DMS153 treated with DMSO at 0.1 percent for 48 hours (cell line): ENCODE results near the gene MPZ.
"Not testable (repeated sequence)": the region's sequence is repeated elsewhere in the genome, so short reads cannot be mapped to it uniquely, and the experiment has no call there.

Experiments
- DNase-seq: peaks from one replicate; lab custom pipeline; 2025; ENCODE audit not compliant: unreplicated experiment; lab: John Stamatoyannopoulos, UW

MPZ gene

DNA sequence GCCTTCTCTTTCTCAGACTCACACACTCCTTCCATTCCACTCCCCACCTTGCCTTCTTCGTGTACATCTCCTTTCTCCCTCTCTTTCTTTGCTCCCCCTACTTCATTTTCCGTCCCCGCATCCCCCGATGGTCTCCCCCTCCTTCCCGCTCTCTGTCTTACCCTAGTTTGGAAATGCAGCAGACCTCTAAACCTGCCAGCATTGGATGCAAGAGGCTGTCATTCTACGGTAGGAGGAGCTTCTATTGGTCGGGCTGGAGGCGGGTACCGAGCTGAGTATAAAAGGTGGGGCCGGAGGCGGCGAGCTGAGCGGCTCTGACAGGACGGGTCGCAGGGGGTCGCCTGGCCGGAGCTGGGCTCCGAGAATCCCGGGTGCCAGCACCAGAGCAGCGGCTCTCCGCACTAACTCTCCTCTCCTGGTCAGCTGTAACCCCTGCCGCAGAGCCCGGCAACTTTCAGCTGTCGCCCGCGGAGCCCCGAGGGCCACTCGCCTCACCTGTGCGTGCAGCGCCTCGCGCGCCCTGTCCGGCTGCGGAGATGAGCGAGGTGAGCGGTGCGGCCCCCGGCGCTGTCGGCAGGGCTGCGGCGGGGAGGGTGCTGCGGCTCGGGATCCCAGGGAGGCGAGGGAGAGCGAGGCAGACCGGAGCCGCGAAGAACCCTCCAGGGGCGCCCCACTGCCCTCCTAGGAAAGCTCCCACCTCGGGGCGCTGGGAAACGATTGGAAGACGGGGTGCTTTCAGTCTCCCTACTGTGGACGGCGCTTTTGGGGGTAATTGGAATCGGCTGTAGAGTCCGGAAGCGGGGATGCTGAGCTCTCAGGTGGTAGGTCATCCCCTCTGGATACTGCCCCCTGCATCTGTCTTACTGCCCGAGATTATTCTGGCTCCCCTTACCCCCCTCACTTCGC is 51.1 kb downstream of the MPZ start, which contains the start of gene PCP4L1:
Gene PCP4L1 (plus strand): TSS at position 307 of the 906 bp plus-strand sequence. CDS start 230 bp downstream, at position 537.
- no peak for DNase-seq

DNA sequence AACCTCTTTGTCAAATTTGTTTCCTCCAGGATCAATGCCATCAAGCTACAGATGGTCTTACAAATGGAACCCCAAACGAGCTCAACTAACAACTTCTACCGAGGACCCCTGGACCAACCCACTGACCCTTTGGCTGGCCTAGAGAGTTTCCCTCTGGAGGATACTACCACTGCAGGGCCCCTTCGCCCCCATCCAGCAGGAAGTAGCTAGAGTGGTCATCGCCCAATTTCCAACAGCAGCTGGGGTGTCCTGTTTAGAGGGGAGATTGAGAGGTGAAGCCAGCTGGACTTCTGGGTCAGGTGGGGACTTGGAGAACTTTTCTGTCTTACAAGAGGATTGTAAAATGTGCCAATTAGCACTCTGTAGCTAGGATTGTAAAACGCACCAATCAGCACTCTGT is 52.7 kb downstream of the MPZ start:
- DNase-seq: not testable (repeated sequence)

DNA sequence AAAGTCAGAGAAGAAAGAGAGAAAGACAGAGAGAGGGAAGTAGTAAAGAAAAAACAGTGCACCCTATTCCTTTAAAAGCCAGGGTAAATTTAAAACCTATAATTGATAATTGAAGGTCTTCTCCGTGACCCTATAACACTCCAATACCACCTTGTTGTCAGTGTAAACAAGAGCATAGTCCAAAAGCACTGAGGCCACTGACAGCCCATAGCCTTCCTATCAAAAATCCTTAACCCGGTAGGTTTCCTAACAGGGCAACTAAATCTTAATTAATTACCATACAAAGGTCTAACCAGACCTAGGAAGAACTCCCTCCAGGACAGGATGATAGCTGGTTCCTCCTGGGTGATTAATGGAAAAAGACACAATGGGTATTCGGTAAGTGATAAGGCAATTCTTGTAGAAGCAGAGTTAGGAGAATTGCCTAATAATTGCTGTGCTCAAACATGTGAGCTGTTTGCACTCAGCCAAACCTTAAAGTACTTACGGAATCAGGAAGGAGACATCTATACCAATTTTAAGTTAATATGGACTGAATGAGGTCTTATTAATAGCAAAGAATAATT is 53.7 kb downstream of the MPZ start:
- not testable (repeated sequence) for DNase-seq

DNA sequence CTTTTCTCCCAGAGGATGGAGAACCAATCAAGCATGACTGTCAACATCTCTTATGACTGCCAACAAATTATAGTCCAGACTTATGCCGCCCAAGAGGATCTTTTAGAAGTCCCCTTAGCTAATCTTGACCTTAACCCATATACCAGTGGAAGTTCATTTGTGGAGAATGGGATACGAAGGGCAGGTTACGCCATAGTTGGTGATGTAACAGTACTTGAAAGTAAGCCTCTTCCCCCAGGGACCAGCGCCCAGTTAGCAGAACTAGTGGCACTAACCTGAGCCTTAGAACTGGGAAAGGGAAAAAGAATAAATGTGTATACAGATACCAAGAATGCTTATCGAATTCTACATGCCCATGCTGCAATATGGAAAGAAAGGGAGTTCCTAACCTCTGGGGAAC is 54.5 kb downstream of the MPZ start:
- not testable (repeated sequence) for DNase-seq
